GM18508 (cell line): Measurements from ENCODE around the gene PDGFRB.

Experiments used
- ATAC-seq: cut with Tn5 transposase; IDR thresholded peaks from one replicate; pipeline ENCODE4 v1.9.1; 2021; ENCODE audit warnings: moderate number of reproducible peaks; ENCODE audit not compliant: insufficient read depth, unreplicated experiment

Gene PDGFRB

DNA sequence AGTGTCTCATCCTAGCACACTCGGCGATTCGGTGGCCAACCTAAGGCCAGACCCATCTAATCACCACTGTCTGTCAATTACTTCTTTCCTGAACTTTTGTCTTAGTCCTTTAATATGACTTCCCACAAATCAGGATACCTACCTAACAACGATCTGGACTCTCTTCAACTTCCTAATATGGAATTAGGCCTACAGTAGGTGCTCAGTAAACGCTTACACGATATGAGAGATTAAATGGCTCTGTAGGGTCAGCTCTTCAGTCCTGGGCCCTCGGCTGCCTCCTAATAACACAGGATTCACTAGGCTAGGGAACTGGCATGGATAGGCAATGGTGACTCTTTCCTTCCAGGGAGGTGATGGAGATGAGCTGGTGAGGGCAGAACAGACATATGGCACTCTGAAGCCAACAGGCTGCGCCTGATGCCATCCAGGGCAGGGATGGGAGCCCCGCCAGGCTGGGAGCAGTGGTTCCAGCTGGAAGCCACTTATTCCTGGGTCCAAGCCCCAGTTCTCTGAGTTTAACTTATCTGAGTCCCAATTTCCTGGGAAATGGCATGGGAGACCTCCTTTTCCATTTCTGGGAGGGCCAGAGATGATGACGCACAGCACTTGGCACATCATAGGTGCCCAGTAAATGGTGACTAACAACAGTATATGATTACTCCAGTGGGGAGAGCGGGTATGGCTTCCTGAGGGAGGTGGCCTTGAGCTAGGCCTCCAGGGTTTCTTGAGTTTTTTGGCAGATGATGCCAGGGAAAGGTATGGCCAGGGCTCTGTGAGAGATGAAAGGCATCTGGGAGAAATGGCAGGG lies 7.3 kb downstream of the PDGFRB start:
- no peak for ATAC-seq

DNA sequence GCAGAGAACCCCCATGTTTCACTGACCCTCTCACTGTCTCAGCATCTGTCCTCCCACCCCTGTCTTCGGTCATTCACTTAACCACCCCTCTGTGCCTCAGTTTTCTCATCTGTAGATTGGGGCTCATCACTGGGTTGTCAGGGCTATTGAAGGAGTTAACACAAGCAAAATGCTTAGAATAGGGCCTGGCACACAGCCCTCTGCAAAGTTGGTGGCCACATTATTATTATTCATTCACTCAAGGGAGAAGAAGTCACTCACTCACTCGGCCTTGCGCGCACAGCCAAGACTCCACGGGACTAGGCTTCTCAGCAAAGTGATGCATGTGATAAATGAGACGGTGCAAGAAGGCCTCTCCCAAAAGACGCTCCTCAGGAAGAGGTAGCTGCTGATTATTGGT lies 8.0 kb downstream of the PDGFRB start:
- ATAC-seq, result no peak

DNA sequence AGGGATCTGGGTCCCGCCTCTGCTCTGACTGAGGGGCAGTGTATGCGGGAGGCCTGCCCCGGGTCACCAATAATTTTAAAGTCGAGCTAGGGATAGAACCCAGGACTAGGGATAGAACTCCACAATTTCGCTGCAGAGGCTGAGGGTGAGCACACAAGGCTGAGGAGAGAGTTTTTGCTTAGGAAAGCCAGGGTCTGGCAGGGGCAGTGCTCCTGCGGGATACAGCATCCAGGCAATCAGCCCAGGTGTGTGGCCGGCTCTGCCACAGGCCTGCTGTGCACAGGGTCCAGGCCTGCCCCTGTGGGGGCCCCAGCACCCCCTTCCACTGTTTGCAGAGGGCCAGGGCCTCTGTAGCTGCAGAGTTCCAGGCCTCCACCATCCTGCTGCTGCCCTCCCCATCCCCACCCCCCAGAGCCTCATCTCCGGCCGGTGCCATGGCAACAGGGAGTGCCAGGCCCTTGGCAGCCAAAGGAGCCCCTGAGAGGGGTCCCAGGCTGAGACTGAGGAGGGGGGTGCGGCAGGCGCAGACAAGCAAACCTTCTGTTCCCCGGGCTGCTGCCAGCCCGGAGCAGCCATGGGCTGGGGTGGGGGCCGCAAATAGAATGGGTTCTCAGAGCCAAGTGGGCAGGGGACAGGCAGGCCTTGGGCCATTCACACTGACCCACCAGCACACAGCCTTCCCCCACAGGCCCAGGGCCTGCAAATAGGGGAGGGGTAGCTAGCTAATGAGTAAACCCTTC lies 8.6 kb downstream of the PDGFRB start:
- ATAC-seq, result no peak

DNA sequence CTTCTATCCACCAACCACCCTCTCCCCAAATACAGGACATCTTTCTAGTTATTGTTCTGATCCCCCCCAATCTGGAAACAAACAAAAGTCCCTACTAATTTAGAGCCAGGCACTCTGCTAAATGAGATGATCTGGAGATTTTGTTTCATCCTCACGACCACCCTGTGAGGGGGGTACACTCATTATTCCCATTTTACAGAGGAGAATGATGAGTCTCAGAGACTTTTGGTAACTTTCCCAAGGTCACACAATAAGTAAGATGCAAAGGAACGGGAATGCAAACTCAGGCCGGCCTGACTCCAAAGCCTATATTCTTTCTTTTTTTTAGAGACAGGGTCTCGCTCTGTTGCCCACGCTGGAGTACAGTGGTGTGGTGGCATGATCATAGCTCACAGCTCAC lies 9.4 kb downstream of the PDGFRB start:
- ATAC-seq, result no peak

DNA sequence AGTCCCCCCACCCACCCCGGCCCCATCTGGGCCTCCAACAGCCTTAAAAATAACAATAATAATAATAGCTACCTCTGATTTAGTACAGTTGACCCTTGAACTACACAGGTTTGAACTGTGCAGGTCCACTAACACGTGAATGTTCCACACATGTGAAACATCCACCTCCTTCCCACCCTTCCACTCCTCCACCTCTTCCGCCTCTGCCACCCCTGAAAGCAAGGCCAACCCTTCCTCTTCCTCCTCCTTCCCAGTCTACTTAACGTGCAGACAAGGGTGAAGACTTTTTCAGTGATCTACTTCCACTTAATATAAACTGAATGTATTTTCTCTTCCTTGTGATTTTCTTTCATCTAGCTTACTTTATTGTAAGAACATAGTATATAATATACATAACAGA lies 10.8 kb downstream of the PDGFRB start:
- no peak for ATAC-seq

DNA sequence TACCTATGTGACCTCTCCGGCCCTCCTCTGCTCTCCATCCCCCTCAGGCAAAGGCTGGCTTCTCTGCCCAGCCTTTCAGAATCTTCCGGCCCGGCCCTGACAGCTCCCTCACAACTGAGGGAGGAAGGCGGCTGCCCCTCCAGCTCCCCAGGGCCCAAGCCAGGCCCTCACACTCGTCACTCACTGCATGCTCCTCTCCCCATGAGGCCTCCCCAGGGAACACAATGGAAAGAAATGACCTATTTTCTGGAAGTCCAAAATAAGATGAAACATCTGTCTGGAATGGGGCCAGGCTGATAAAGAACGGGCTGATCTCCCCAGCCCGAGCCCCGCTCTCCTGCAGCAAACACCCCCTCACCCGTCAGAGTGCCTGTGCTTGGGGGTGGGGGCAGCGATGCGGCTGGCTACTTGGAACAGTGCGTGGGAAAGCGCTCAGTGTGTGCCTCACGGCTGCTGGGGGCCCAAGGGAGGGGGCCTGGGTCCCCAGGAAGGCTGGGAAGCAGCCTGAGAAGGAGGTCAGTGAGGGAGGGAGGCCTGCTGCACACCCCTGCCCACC lies 11.3 kb downstream of the PDGFRB start:
- no peak for ATAC-seq

DNA sequence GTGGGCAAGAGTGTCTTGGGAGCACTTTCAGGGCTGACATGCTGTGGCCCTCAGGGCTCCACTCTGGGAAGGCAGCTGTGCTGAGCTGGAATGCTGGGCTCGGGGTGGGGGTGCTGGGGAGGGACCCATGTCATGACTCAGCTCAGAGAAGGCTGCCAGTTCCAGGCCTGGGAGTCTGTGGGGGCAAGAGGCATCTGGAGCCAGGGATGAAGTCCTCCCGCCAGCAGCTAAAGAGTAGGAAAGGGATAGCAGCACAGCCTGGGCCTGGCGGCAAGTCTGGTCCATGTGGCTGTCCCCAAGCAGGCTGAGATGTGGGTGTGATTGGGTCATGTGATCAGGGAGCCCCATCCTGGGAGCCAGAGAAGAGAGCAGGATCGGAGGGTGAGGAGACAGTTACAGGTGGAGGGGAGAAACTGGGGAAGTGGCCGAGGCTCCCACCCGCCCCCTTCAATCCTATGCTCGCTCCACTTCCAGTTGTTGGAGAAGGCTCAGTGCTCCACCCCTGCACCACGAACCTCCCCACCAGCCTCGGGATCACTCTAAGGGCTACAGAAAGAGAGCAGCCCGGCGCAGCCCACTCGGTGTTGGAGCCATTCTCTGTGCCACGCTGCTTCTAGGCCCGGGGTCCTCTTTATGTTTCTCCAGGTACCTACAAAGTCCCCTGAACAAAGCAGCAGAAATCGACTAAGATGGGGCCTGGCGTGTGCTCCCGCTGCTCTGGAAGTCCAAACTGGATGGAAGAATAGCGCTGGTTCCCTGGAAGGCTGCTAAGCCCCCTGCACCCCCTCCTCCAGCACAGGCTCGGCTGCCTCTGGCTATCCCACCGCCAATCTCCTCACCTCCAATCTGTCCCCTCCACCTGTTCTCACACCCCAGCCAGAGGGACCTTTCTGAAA lies 12.0 kb downstream of the PDGFRB start:
- no peak for ATAC-seq

DNA sequence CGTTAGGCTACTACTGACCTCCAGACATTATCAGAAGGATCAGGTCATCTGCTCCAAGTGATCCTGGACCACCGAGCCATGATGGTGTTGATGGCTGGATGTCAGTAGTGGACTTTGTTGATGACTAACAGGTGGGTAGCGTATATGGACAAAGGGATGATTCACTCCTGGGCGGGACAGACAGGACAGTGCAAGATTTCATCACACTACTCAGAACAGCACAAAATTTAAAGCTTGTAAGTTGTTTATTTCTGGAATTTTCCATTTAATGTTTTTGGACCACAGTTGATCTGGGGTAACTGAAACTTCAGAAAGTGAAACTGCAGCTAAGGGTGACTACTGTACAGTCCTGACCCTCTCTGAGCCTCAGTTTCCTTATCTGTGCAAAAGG lies 12.7 kb downstream of the PDGFRB start:
- no peak for ATAC-seq

DNA sequence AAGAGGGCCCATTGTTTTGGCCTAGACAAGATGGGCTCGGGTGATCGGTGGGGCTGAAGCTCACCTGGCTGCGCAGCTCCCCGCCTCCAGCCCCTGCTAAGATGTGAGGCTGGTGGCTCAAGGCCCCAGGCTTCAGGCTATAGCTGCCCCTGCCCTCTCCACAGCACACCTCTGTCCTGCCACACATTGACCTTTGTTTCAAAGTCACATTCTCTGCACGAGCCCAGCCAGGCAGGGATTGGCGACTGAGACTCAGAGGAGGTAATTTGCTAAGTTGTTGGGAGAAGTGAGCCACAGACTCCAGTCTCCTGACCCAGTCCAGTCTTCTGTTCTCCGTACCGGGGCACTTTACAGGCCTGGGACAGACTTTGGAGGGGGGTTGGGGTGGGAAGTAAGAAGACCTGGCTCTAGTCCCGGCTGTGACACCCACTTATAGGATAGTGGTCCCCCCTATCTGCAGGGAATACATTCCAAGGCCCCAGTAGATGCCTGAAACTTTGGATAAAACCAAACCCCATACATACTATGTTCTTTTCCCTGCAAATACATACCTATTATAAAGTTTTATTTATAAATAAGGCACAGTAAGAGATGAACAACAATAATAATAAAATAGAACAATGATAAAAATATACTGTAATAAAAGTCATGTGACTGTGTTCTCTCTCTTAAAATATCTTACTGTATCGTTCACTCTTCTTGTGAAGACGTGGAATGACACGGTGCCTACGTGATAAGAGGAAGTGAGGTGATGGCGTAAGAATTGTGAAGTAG lies 13.3 kb downstream of the PDGFRB start:
- no peak for ATAC-seq

DNA sequence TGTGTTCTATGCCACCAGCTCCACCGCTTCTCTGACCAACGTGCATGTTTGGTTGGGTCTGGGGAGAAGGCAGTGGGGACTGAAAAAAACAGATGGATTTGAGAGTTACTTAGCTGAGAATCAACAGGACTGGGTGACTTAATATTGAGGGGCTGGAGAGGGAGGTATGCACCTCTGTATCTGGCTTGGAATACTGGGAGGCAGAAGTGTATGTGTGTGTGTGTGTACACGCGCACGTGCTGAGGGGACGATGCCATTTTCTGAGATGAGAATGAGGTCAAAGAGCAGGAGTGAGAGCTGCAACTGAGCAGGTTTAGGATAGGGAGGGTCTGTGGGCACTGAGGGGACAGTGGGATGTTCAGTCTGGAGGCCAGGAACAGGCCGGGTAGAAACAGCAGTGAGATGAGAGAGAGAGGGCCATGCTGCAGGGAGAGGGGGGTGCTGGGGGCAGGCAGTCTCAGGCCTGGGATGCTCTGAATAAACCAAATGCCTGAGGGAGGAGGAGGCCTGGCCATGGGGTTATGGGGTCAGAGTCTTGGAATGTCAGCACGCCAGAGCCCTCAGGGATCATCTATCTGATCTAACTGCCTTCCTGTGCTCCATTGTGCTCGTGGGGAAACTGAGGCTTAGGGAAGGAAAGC lies 14.0 kb downstream of the PDGFRB start:
- no peak for ATAC-seq

DNA sequence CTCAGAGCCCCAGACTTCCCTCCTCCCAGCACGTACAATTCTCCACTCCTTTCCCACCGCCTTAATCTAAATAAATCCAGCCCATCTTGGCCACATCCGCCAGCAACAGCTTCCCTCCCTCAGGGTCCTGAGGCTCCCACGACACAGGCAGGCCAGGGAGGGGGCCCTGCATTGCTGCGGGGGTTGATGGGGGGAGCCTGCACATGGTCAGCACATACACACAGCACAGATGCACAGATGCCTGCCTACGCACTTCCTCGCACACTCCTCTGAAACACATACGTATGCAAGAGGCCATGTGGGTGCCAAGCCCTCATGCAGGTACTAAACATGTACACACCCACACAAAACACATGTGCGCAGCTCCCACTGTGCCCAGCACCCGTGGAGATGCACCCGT lies 14.8 kb downstream of the PDGFRB start:
- ATAC-seq, result no peak

DNA sequence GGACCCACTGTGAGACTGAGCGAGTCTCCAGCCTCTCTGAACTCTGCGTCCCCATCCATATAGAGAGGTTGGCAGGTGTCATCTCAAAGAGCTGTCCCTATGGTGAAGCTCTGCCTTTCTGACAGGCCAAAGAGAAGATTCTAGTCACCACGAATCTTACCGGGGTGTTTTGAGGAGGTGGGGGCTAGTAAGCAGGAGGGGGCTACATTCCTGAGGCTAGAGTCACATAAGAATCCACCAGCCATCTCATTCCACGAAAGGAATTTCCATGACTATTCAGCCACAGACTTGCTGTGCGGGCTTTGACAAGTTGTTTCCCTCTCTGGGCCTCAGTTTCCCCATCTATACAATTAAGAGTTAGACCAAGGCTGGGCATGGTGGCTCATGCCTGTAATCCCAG lies 16.3 kb downstream of the PDGFRB start:
- ATAC-seq, result no peak

DNA sequence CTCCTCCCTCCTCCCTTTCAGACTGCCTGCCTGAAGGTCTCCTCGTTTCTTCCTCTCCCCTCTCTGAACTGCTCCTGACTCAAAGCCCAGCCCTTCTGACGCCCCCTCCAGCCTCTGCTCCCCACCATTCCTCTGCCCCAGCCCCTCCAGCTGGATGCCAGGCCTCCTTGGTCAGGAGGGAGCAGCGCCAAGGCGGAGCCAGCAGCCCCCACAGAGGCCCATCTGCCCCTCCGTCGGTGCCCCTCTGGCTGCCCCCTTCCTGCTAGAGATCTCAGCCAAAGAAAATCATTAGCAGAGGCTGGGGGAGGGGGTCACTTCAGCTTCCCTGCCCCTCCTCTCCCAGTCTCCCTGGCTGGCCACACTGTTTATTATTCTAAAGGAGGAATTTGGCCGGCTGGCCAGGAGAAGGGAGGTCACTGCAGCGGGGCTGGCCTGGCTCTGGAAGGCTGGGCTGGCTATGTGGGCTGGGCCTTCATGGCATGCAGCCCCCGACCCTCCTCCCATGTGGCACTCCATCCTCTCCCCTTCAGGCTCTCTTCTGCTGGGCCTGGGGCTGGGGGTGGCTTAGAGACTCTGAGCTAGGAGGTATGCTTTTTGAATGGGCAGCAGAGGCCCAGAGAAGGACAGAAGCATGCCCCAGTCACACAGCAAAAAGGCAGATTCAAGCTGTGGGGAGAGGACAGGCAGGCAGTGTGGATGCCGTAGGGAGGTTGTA lies 16.9 kb downstream of the PDGFRB start:
- no peak for ATAC-seq

DNA sequence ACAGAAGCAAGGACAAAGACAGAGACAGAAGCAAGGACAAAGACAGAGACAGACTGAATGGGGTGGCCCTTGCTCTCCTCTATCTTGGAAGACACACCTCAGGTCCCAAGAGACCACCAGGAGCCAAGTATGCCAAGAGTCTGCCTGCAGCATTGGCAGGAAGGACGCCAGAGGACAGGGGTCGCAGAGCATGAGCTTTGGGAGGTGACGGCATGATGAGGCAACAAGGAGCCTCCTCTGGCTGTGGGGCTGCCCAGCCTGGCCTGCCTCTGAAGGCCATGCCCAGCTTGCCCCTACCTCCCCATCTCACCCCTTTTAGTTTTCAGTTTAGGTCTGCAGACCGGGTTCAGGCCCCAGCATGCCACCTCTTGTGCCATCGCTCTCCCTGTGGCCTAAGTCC lies 17.6 kb downstream of the PDGFRB start:
- no peak for ATAC-seq

DNA sequence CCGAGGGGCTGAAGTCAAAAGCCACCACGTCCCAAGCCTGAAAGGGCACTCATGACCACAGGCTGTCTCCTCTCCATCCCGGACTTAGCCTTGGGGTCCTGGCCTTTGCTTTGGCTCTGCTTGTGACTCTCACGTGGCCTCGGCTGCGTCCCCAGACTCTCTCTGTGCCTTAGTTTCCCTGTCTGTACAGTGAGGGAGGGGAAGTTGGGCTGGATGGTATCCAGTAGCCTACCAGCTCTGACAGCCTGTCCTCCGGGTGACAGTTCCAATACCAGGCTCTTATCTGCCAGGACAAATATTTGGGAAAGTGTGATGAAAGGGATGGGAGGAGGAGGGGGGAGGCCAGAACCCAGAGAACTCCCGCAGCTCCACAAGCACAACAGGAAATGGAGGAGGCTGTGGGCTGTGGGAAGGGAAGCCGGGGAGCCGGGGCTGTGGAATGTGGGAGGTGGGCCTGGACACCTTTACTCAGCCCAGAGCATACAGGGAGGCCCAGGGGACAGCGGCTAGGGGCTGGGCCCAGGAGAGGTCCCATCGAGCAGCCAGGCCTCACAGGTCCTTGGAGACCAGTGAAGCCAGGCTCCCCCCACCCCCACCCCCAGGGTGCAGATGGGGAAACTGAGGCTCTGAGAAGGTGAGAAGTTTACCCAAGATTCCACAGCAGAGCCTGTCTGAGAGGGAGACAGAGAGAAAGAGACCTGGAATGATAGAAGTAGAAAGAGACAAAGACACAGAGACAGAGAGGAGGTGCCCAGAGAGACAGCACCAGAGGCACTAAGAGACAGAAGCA lies 18.3 kb downstream of the PDGFRB start:
- ATAC-seq, result no peak

DNA sequence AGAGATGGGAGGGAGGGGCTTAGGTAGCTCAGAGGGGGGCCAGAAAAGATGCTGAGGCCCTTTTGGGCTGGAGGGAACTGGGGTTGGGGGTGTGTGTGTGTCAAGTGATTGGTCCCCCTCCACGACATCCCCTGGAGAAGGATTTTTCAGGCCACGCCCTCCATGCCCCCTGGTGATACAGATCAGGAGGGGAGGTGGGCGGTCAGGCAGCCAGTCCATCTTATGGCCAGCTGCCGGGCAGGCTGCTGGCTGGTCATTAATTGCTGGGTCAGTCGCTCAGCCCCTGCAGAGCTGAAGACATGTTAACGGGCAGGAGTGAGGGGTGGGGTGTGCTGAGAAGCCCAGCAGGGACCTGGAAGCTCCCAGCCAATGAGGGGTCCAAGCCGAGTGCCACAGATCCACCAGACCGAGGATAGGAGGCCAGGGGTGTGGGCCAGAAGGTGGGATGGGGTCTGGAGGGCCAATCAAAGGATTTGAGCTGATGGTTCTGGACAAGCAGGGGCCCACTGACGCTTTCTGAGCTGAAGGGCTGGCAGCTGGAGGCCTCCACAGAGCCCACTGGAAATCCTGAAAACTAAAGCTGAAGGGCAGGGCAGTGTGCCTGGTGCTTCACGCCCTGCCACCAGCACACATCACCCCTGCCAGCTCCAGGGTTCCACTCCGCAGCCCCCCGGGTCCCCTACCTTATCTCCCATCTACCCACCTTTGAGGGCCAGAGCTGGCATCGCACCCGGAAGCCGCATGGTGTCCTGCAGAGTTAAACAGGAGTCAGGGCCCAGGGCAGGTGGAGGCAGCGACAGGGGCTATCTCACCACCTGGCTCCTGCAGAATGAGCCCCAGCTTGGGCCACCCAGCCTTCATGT lies 19.1 kb downstream of the PDGFRB start:
- ATAC-seq, result no peak
